K562 (cell line): ENCODE results near the gene CDT1. TPM values are rescaled to one million over a fixed set of nuclear protein-coding genes. Genes with fewer than 3 reads are reported as not detected.

ENCODE experiments used
- ATAC-seq: fragments of 200-7000 bp; cut with Tn5 transposase; 3 replicates; pipeline ENCODE4 v1.9.1; 2020; ENCODE audit warnings: moderate library complexity
- BruUV-seq: library from RNA; stranded (reverse); fragments of 400-500 nt; replicated peaks from 2 replicates; lab custom pipeline; 2021; lab: Mats Ljungman, UMichigan
- CTCF ChIA-PET: fragments of 300-600 bp; formaldehyde crosslinking; extraction: SDS; loops from one replicate; lab custom pipeline; 2021; ENCODE audit warnings: low intra/inter-chr PET ratio; lab: Yijun Ruan, JAX
- POLR2A ChIA-PET: fragments of 300-600, 350-650 bp; sonication (Branson Sonifier 250); formaldehyde crosslinking; extraction: SDS; loops from one replicate; lab custom pipeline; 2021; ENCODE audit warnings: antibody characterized with exemption, inconsistent platforms; lab: Yijun Ruan, JAX
- DNase-seq, 4 experiments: peaks; one replicate each; pipeline versions ENCODE4 v3.0.0 to v3.0.0-alpha.2; 2011 to 2018; ENCODE audit warnings: low spot score in 3 of 4, mixed read lengths in 3 of 4; ENCODE audit errors: extremely low read depth in 1 of 4
- FAIRE-seq: peaks from 2 replicates; lab custom pipeline; 2011; peaks lifted over from hg19 to GRCh38; lab: Jason Lieb, UNC
- H2AFZ ChIP-seq: 2 replicates; pipeline ENCODE4 v1.6.0; 2011; ENCODE audit warnings: low read depth, low read length, control low read depth, inconsistent platforms
- H3K27ac ChIP-seq: fragments of 200-600 bp; 3 replicates; pipeline ENCODE4 v1.8.0; 2011; ENCODE audit warnings: low read depth, mild to moderate bottlenecking, control low read depth, inconsistent platforms, low read length, moderate library complexity, mixed read lengths; ENCODE audit errors: extremely low read depth
- H3K27me3 ChIP-seq, 2 experiments: fragments of 300-600 bp in 1 of 2; 2 replicates in 1 of 2; 3 replicates in 1 of 2; pipeline versions ENCODE4 v1.6.0 to v1.8.0; 2011; ENCODE audit warnings: inconsistent platforms in 2 of 2, low read length in 2 of 2, mild to moderate bottlenecking in 1 of 2, mixed read lengths in 1 of 2, moderate library complexity in 1 of 2; ENCODE audit not compliant: control insufficient read depth in 2 of 2, insufficient read depth in 2 of 2
- H3K36me3 ChIP-seq: fragments of 300-600 bp; 3 replicates; pipeline ENCODE4 v1.8.0; 2011; ENCODE audit warnings: mild to moderate bottlenecking, low read length, inconsistent platforms; ENCODE audit not compliant: control insufficient read depth, insufficient read depth
- H3K4me1 ChIP-seq, 2 experiments: fragments of 200-600 bp in 1 of 2; replicated peaks in 1 of 2; 2 replicates in 1 of 2; 3 replicates in 1 of 2; pipeline versions ENCODE4 v1.5.1 to v1.8.0; 2011; ENCODE audit warnings: inconsistent platforms in 2 of 2, low read length in 2 of 2, mild to moderate bottlenecking in 1 of 2, mixed read lengths in 1 of 2, moderate library complexity in 1 of 2; ENCODE audit not compliant: control insufficient read depth in 2 of 2, insufficient read depth in 2 of 2
- H3K4me2 ChIP-seq: 2 replicates; pipeline ENCODE4 v1.6.1; 2011; ENCODE audit warnings: low read length, control low read depth, inconsistent platforms, mixed read lengths; ENCODE audit not compliant: insufficient read depth
- H3K4me3 ChIP-seq: fragments of 200-600 bp; sonication (generic), shearing (Covaris generic); 2 replicates; pipeline ENCODE4 v1.5.1; 2016; ENCODE audit warnings: control low read depth, inconsistent platforms
- H3K79me2 ChIP-seq: fragments of 200-600 bp; 3 replicates; pipeline ENCODE4 v1.8.0; 2011; ENCODE audit warnings: low read length, inconsistent platforms; ENCODE audit not compliant: control insufficient read depth, insufficient read depth
- H3K9ac ChIP-seq, 2 experiments: 2 replicates each; pipeline versions ENCODE4 v1.6.0 to v1.6.1; 2011; ENCODE audit warnings: low read depth in 2 of 2, low read length in 2 of 2, control low read depth in 1 of 2, inconsistent platforms in 1 of 2, mild to moderate bottlenecking in 1 of 2, mixed read lengths in 1 of 2; ENCODE audit not compliant: insufficient read depth in 1 of 2
- H3K9me1 ChIP-seq: one replicate; pipeline ENCODE4 v1.6.0; 2011; ENCODE audit warnings: inconsistent platforms, mild to moderate bottlenecking, low read length, moderate library complexity; ENCODE audit not compliant: control insufficient read depth, insufficient read depth
- H3K9me3 ChIP-seq: replicated peaks from 2 replicates; pipeline ENCODE4 v1.5.1; 2011; ENCODE audit warnings: low read depth, low read length, inconsistent platforms; ENCODE audit not compliant: control insufficient read depth, insufficient read depth
- H4K20me1 ChIP-seq: replicated peaks from 2 replicates; pipeline ENCODE4 v1.6.1; 2011; ENCODE audit warnings: low read length, inconsistent platforms, mixed read lengths; ENCODE audit not compliant: control insufficient read depth, insufficient read depth
- ILF3 ChIP-seq: fragments of 450-650 bp; IDR thresholded peaks from 2 replicates; pipeline ENCODE4 v1.6.1; 2018; ENCODE audit warnings: antibody characterized with exemption, mild to moderate bottlenecking, moderate library complexity, borderline replicate concordance
- TEAD1 ChIP-seq, 2 experiments: fragments of 450-650 bp in 1 of 2; sonication (generic) in 1 of 2; formaldehyde crosslinking; IDR thresholded peaks; 2 replicates each; pipeline versions ENCODE4 v1.4.0 to v1.8.0; 2020 to 2022; ENCODE audit warnings: mild to moderate bottlenecking in 2 of 2, missing genetic modification reagents in 1 of 2
- XRCC4 ChIP-seq: IDR thresholded peaks from one replicate; pipeline ENCODE4 v1.6.1; 2011; ENCODE audit not compliant: insufficient read depth, insufficient read length; ENCODE audit errors: extremely low read depth
- YBX1 ChIP-seq: fragments of 450-650 bp; IDR thresholded peaks from 2 replicates; pipeline ENCODE4 v1.7.1; 2016; ENCODE audit warnings: mild to moderate bottlenecking
- ZFP1 ChIP-seq: fragments of 450-650 bp; formaldehyde crosslinking; IDR thresholded peaks from 2 replicates; pipeline ENCODE4 v1.4.0; 2020; ENCODE audit warnings: mild to moderate bottlenecking, mixed read lengths
- ZNF143 ChIP-seq: sonication (generic); formaldehyde crosslinking; IDR thresholded peaks from 2 replicates; pipeline ENCODE4 v1.9.0; 2022; ENCODE audit warnings: mild to moderate bottlenecking, missing genetic modification reagents
- ZNF3 ChIP-seq: fragments of 250-450 bp; sonication (Bioruptor Pico); IDR thresholded peaks from 2 replicates; pipeline ENCODE4 v1.5.0; 2021; ENCODE audit warnings: mild to moderate bottlenecking, moderate library complexity
- ZNF764 ChIP-seq: fragments of 250-450 bp; sonication (Bioruptor Pico); IDR thresholded peaks from 2 replicates; pipeline ENCODE4 v1.4.0; 2020; ENCODE audit warnings: low read depth, mild to moderate bottlenecking, moderate library complexity
- ZNF778 ChIP-seq: fragments of 450-650 bp; formaldehyde crosslinking; IDR thresholded peaks from 2 replicates; pipeline ENCODE4 v1.4.0; 2020; ENCODE audit warnings: mild to moderate bottlenecking, moderate library complexity
- WGBS: fragments of 100-300 bp; shearing (Covaris generic); methylation state at CpG from one replicate; pipeline ENCODE4 v1.1.6; 2016; ENCODE audit warnings: low coverage, mixed read lengths; ENCODE audit not compliant: insufficient coverage; ENCODE audit errors: missing lambda C conversion rate; 5-methylcytosine and 5-hydroxymethylcytosine counted together
- in situ Hi-C: fragments of 300-500 bp; cut with MboI; formaldehyde crosslinking; loops from 4 replicates; pipeline ENCODE4 v1.15.0; 2018; ENCODE audit warnings: inconsistent platforms, mixed read lengths
- intact Hi-C: fragments of 100-400 bp; cut with micrococcal nuclease; formaldehyde crosslinking; loops from 2 replicates; pipeline ENCODE4 v1.14.2; 2022
- polyA plus RNA-seq, 8 experiments: library from polyadenylated mRNA; depleted of rRNA in 4 of 8; stranded (reverse) in 5 of 8; unstranded in 3 of 8; fragments of >200 nt; fragmentation: Nextera tagmentation in 2 of 8; fragmentation: Illumina TruSeq in 1 of 8; extraction: Ambion mirVana in 2 of 8; extraction: Trizol in 1 of 8; gene quantifications; 2 replicates each; pipeline versions ENCODE4 v1.2.1 to v1.2.3, GENCODE V29; 2011 to 2014; ENCODE audit warnings: inconsistent platforms in 1 of 8, missing spikeins in 1 of 8
- total RNA-seq, 7 experiments: library from RNA; depleted of rRNA in 6 of 7; stranded (reverse); fragments of >200 nt in 6 of 7; fragmentation: Illumina TruSeq in 2 of 7; extraction: Trizol in 2 of 7; gene quantifications; 2 replicates each; pipeline versions ENCODE4 v1.2.1 to v1.2.3, GENCODE V29; 2011 to 2021; ENCODE audit warnings: low replicate concordance in 1 of 7
- TF ChIP-seq, protein P1 (sequence below), 2 experiments: fragments of 450-650 bp in 1 of 2; IDR thresholded peaks; 2 replicates each; pipeline ENCODE4 v1.6.1; 2011 to 2017; ENCODE audit warnings: low read depth in 2 of 2, antibody characterized with exemption in 1 of 2, borderline replicate concordance in 1 of 2, low read length in 1 of 2, mild to moderate bottlenecking in 1 of 2, mixed read lengths in 1 of 2; ENCODE audit not compliant: control insufficient read depth in 1 of 2
- TF ChIP-seq, protein P2 (sequence below): fragments of 250-450 bp; sonication (Bioruptor Pico); IDR thresholded peaks from 2 replicates; pipeline ENCODE4 v1.8.0; 2022; ENCODE audit warnings: moderate library complexity, mild to moderate bottlenecking, inconsistent platforms

CDT1 gene
- total and polyA plus RNA-seq, 9 of the 15 experiments (the other 6 are each of a cell fraction or from before 2014, with no cell fraction given): 0.92 to 178 (median 14.2) TPM

DNA sequence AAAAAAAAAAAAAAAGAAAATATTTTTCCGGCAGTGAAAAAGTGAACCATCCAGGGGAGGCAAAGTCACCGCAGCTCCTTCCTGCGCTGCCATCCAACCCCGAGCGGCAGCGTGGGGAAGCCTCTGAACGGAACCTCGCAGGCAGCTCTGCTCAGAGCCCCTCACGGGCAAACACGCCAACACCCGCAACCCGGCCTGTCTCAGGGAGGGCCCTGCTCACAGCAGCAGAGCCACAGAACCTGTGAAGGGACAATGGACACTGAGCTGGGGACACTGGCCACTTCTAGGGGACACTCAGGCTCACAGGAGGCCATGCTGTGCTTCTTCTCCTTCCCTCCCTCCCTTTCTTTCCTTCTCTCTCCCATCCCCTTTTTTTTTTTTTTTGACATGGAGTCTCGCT is 29.5 kb downstream of the CDT1 start:
- H3K9ac ChIP-seq: peak overlapping the region in 1 of 2 experiments; percentile 73; a peak in 1 of 4 replicates
- no peak overlapping the region for H2AFZ ChIP-seq
- whole genome bisulfite sequencing: 77% methylated on average over 11 of the region's 13 CpGs
- no peak overlapping the region for H3K4me2 ChIP-seq
- in situ Hi-C loops: no loop called here
- no TSS peak for BruUV-seq
- DNase-seq (no peak), FAIRE-seq (no peak)
- no peak for TF ChIP-seq ZFP1
- TF ChIP-seq, all 486 proteins: peak for 0
- H3K4me1 ChIP-seq: peaks cover 0 to 34% of the 10 kb centered on the region in 2 experiments; a peak in 2 of 5 replicates
- no peaks in the 10 kb centered on the region; the same call in 1 of the 2 replicates for H4K20me1 ChIP-seq
- ChIA-PET CTCF (no interaction called here), POLR2A (interaction anchor here (0.6 to 1.1 kb wide), 6 partner anchors 11 to 1246 kb away, joined by 3 to 4 read pairs (median 3); no protein-coding TSS in a partner anchor)
- H3K27me3 ChIP-seq: no peaks in the 10 kb centered on the region
- H3K79me2 ChIP-seq: no peaks in the 10 kb centered on the region
- intact Hi-C loops: no loop called here
- no peaks in the 10 kb centered on the region for H3K9me3 ChIP-seq
- no peak overlapping the region for H3K4me3 ChIP-seq
- H3K27ac ChIP-seq: no peak overlapping the region
- no peaks in the 10 kb centered on the region for H3K36me3 ChIP-seq
- ATAC-seq: no peak
- H3K9me1 ChIP-seq: no peaks in the 10 kb centered on the region

DNA sequence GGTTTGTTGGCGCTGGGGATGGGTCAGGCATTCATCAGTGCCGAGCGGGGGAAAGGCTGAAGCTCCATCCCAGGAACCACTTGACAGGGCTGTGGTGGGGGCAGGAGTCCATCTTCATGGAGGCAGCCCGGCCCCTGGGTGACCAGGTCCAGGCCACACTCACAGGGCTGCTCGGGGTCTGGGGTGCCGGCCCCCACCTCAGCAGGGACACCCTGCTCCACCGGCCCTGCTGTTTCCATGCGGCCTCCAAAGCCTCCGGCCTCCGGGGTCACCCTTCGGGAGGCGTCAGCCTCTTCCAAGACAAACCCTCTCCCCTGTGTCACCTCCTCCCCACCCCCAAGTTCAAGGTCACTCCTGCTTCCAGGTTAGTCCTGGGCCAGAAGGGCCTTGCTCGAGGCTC is 31.1 kb downstream of the CDT1 start:
- no peak for ATAC-seq
- in situ Hi-C loops (no loop called here), intact Hi-C loops (no loop called here)
- no peak overlapping the region for H2AFZ ChIP-seq
- peaks cover 0 to 34% of the 10 kb centered on the region in 2 experiments; a peak in 2 of 5 replicates for H3K4me1 ChIP-seq
- no peak overlapping the region for H3K27ac ChIP-seq
- no peak overlapping the region for H3K9ac ChIP-seq
- H3K9me1 ChIP-seq: no peaks in the 10 kb centered on the region
- CTCF ChIA-PET: no interaction called here
- H4K20me1 ChIP-seq: no peaks in the 10 kb centered on the region
- H3K79me2 ChIP-seq: no peaks in the 10 kb centered on the region
- 86% methylated on average over 8 of the region's 13 CpGs for WGBS
- BruUV-seq: no TSS peak
- no peak for DNase-seq
- no peak overlapping the region for H3K4me3 ChIP-seq
- H3K36me3 ChIP-seq: no peaks in the 10 kb centered on the region; the same call in 2 of the 3 replicates
- H3K4me2 ChIP-seq: no peak overlapping the region
- POLR2A ChIA-PET: no interaction called here
- no peaks in the 10 kb centered on the region for H3K9me3 ChIP-seq
- no peaks in the 10 kb centered on the region for H3K27me3 ChIP-seq
- FAIRE-seq: no peak
- no peak for TF ChIP-seq ILF3
- TF ChIP-seq XRCC4: no peak
- no peak for TF ChIP-seq YBX1
- TF ChIP-seq ZNF764 (CRISPR knock-in tag): no peak
- TF ChIP-seq ZNF143 (CRISPR knock-in tag): no peak
- TF ChIP-seq, protein P1, sequence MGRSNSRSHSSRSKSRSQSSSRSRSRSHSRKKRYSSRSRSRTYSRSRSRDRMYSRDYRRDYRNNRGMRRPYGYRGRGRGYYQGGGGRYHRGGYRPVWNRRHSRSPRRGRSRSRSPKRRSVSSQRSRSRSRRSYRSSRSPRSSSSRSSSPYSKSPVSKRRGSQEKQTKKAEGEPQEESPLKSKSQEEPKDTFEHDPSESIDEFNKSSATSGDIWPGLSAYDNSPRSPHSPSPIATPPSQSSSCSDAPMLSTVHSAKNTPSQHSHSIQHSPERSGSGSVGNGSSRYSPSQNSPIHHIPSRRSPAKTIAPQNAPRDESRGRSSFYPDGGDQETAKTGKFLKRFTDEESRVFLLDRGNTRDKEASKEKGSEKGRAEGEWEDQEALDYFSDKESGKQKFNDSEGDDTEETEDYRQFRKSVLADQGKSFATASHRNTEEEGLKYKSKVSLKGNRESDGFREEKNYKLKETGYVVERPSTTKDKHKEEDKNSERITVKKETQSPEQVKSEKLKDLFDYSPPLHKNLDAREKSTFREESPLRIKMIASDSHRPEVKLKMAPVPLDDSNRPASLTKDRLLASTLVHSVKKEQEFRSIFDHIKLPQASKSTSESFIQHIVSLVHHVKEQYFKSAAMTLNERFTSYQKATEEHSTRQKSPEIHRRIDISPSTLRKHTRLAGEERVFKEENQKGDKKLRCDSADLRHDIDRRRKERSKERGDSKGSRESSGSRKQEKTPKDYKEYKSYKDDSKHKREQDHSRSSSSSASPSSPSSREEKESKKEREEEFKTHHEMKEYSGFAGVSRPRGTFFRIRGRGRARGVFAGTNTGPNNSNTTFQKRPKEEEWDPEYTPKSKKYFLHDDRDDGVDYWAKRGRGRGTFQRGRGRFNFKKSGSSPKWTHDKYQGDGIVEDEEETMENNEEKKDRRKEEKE (IDR thresholded peaks at IDR 0.05; ENCODE audit: borderline replicate concordance in 1 of 2, control insufficient read depth in 1 of 2, low read depth in 2 of 2, low read length in 1 of 2): no peak
- TF ChIP-seq, protein P2, sequence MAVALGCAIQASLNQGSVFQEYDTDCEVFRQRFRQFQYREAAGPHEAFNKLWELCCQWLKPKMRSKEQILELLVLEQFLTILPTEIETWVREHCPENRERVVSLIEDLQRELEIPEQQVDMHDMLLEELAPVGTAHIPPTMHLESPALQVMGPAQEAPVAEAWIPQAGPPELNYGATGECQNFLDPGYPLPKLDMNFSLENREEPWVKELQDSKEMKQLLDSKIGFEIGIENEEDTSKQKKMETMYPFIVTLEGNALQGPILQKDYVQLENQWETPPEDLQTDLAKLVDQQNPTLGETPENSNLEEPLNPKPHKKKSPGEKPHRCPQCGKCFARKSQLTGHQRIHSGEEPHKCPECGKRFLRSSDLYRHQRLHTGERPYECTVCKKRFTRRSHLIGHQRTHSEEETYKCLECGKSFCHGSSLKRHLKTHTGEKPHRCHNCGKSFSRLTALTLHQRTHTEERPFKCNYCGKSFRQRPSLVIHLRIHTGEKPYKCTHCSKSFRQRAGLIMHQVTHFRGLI: no peak
- no peak for TF ChIP-seq ZFP1
- no peak for TF ChIP-seq TEAD1 (CRISPR knock-in tag; IDR thresholded peaks at IDR 0.05)
- TF ChIP-seq ZNF778 (CRISPR knock-in tag): no peak
- TF ChIP-seq ZNF3: no peak
